Esophagus squamous epithelium (tissue), 5 donors: ENCODE data around the gene MRPL37. TPM values are rescaled to one million over a fixed set of nuclear protein-coding genes. Genes with fewer than 3 reads are reported as not detected.
A peak's percentile ranks its signal among the peaks of the same experiment; 100 is the strongest.

ENCODE experiments used
- DNase-seq: peaks from one replicate; lab custom pipeline; 2025; lab: John Stamatoyannopoulos, UW
- H3K27ac ChIP-seq, 4 donors: fragments of 200-600 bp; sonication (generic); one replicate each; pipeline ENCODE4 v1.5.1; 2016 to 2019; ENCODE audit warnings: mild to moderate bottlenecking in 1 of 4
- H3K27me3 ChIP-seq, 4 donors: fragments of 200-600 bp; sonication (generic); 1 replicate in 3 of 4; 2 replicates in 1 of 4; pipeline versions ENCODE4 v1.5.1 to v1.6.0; 2017 to 2021; ENCODE audit warnings: antibody characterized with exemption in 1 of 4
- H3K36me3 ChIP-seq, 3 donors: fragments of 200-600 bp; sonication (generic); one replicate each; pipeline ENCODE4 v1.5.1; 2016 to 2019
- H3K4me1 ChIP-seq, 3 donors: fragments of 200-600 bp; sonication (generic); one replicate each; pipeline ENCODE4 v1.5.1; 2017 to 2019
- H3K4me3 ChIP-seq, 4 donors: fragments of 200-600 bp; sonication (generic); 1 replicate in 3 of 4; 2 replicates in 1 of 4; pipeline ENCODE4 v1.5.1; 2016 to 2019; ENCODE audit warnings: mild to moderate bottlenecking in 2 of 4, moderate library complexity in 1 of 4
- H3K9me3 ChIP-seq, 3 donors: fragments of 200-600 bp; sonication (generic); one replicate each; pipeline ENCODE4 v1.5.1; 2016 to 2019
- CTCF ChIP-seq, 6 experiments: fragments of 450-650 bp in 4 of 6; fragments of 200-600 bp in 2 of 6; sonication (generic) in 2 of 6; IDR thresholded peaks; one replicate each; pipeline ENCODE4 v1.5.1; 2016 to 2019; ENCODE audit warnings: antibody characterized with exemption in 6 of 6, mild to moderate bottlenecking in 4 of 6, moderate library complexity in 4 of 6
- POLR2A ChIP-seq, 4 donors: fragments of 450-650 bp; IDR thresholded peaks; one replicate each; pipeline ENCODE4 v1.6.1; 2017; ENCODE audit warnings: antibody characterized with exemption in 4 of 4, mild to moderate bottlenecking in 4 of 4, moderate library complexity in 3 of 4
- WGBS, 2 donors: methylation state at CpG; one replicate each; pipeline ENCODE4 v1.1.5; 2018; 5-methylcytosine and 5-hydroxymethylcytosine counted together
- intact Hi-C: fragments of 100-400 bp; cut with DNase I; formaldehyde crosslinking; loops from one replicate; pipeline ENCODE4 v1.15.0; 2022
- total RNA-seq, 4 donors: library from RNA; depleted of rRNA; stranded (reverse); fragments of >200 nt; gene quantifications; one replicate each; pipeline ENCODE4 v1.1.0, GENCODE V29; 2016
- donor health status: DM: yes; HTN: yes; CAD: no.

The MRPL37 gene
- total RNA-seq, 4 donors from 2014 or later, result 63.1 to 101 (median 79.3) TPM

GRCh38 chr1:54172614-54173599 lies 27.1 kb upstream of the MRPL37 start:
- Histone ChIP-seq H3K4me1 (peaks cover 5 to 13% (median 7%) of the 10 kb centered on the region in 3 donors), H3K27me3 (no peaks in the 10 kb centered on the region), H3K4me3 (no peak overlapping the region), H3K27ac (peak overlapping the region in 1 of 4 donors; percentile 14), H3K9me3 (no peaks in the 10 kb centered on the region), H3K36me3 (peaks cover 0 to 12% (median 0%) of the 10 kb centered on the region in 3 donors)
- TF ChIP-seq POLR2A (IDR thresholded peaks at IDR 0.05) (no peak), CTCF (IDR thresholded peaks at IDR 0.05) (no peak)
- DNase-seq, result no peak
- 74 to 81% methylated on average over 8 to 10 of the region's 10 CpGs for WGBS, 2 donors
- intact Hi-C loops, result no loop called here

GRCh38 chr1:54173681-54174080 lies 26.3 kb upstream of the MRPL37 start:
- no peak overlapping the region for H3K27ac ChIP-seq
- H3K9me3 ChIP-seq, result no peaks in the 10 kb centered on the region
- no peak for TF ChIP-seq CTCF (IDR thresholded peaks at IDR 0.05)
- no peak for TF ChIP-seq POLR2A (IDR thresholded peaks at IDR 0.05)
- 77 to 80% methylated on average over 6 to 9 of the region's 9 CpGs for WGBS, 2 donors
- no peak overlapping the region for H3K4me3 ChIP-seq
- intact Hi-C loops, result no loop called here
- H3K36me3 ChIP-seq, result peaks cover 0 to 19% (median 0%) of the 10 kb centered on the region in 3 donors
- no peak for DNase-seq
- H3K27me3 ChIP-seq, result no peaks in the 10 kb centered on the region
- H3K4me1 ChIP-seq, result peaks cover 0 to 5% (median 0%) of the 10 kb centered on the region in 3 donors

GRCh38 chr1:54174106-54174505 lies 25.9 kb upstream of the MRPL37 start:
- no peaks in the 10 kb centered on the region for H3K9me3 ChIP-seq
- intact Hi-C loops, result no loop called here
- H3K36me3 ChIP-seq, result peaks cover 0 to 24% (median 0%) of the 10 kb centered on the region in 3 donors
- DNase-seq, result no peak
- no peak for TF ChIP-seq POLR2A (IDR thresholded peaks at IDR 0.05)
- no peak for TF ChIP-seq CTCF (IDR thresholded peaks at IDR 0.05)
- 72 to 83% methylated on average over 1 to 4 of the region's 4 CpGs for WGBS, 2 donors
- H3K27me3 ChIP-seq, result no peaks in the 10 kb centered on the region
- H3K27ac ChIP-seq, result no peak overlapping the region
- H3K4me1 ChIP-seq, result peaks cover 0 to 1% (median 0%) of the 10 kb centered on the region in 3 donors
- H3K4me3 ChIP-seq, result no peak overlapping the region

GRCh38 chr1:54176621-54177327 lies 23.2 kb upstream of the MRPL37 start:
- Histone ChIP-seq H3K4me1 (no peaks in the 10 kb centered on the region), H3K4me3 (no peak overlapping the region), H3K36me3 (peaks cover 0 to 39% (median 0%) of the 10 kb centered on the region in 3 donors), H3K27ac (no peak overlapping the region), H3K9me3 (no peaks in the 10 kb centered on the region), H3K27me3 (no peaks in the 10 kb centered on the region)
- DNase-seq, result no peak
- TF ChIP-seq POLR2A (IDR thresholded peaks at IDR 0.05) (no peak), CTCF (IDR thresholded peaks at IDR 0.05) (no peak)
- WGBS, 2 donors, result 92% methylated on average over 3 of the region's 6 CpGs; no CpG with 5 or more reads in 1 of the 2 donors
- intact Hi-C loops, result no loop called here
